HCT116 (cell line): ENCODE measurements around the gene SAT1. TPM values are rescaled to one million over a fixed set of nuclear protein-coding genes. Genes with fewer than 3 reads are reported as not detected.
A peak's percentile ranks its signal among the peaks of the same experiment; 100 is the strongest.

Experiments used
- ATAC-seq: fragments of 200-7000 bp; cut with Tn5 transposase; 2 replicates; pipeline ENCODE4 v1.9.1; 2020; ENCODE audit warnings: mild to moderate bottlenecking, moderate library complexity
- Bru-seq: library from RNA; stranded (reverse); fragments of 400-500 nt; gene quantifications from one replicate; lab custom pipeline; 2021; lab: Mats Ljungman, UMichigan
- BruChase-seq, 2 experiments: library from RNA; stranded (reverse); fragments of 400-500 nt; gene quantifications; one replicate each; lab custom pipeline; 2021; lab: Mats Ljungman, UMichigan
- BruUV-seq: library from RNA; stranded (reverse); fragments of 400-500 nt; replicated peaks from 2 replicates; lab custom pipeline; 2021; lab: Mats Ljungman, UMichigan
- CTCF ChIA-PET: fragments of 300-600 bp; sonication (Branson Sonifier 250); formaldehyde crosslinking; loops from one replicate; lab custom pipeline; 2021; ENCODE audit warnings: antibody characterized with exemption; lab: Charles Lee
- POLR2A ChIA-PET: fragments of 300-600, 350-600 bp; sonication (Branson Sonifier 250); formaldehyde crosslinking; loops from one replicate; lab custom pipeline; 2021; ENCODE audit warnings: antibody characterized with exemption; lab: Charles Lee
- RAD21 ChIA-PET, 2 experiments: fragments of 300-600 bp; sonication (Branson Sonifier 250); formaldehyde crosslinking; loops; one replicate each; lab custom pipeline; 2023; ENCODE audit warnings: low total read pairs in 2 of 2; ENCODE audit not compliant: uncharacterized antibody in 2 of 2, unreplicated experiment in 2 of 2, low non-redundant PET in 1 of 2; lab: Charles Lee
- DNase-seq: peaks from one replicate; pipeline ENCODE4 v3.0.0-alpha.2; 2010; ENCODE audit warnings: low read depth, low spot score
- H2AFZ ChIP-seq: fragments of 200-600 bp; shearing (Covaris generic), sonication (generic); 2 replicates; pipeline ENCODE4 v1.6.1; 2017; ENCODE audit warnings: low read depth, mixed run types, mixed read lengths, antibody characterized with exemption, low read length; ENCODE audit not compliant: poor library complexity, severe bottlenecking
- H3K27ac ChIP-seq: 2 replicates; pipeline ENCODE4 v1.5.1; 2012; ENCODE audit warnings: low read depth, low read length
- H3K27me3 ChIP-seq: fragments of 200-600 bp; sonication (generic); 2 replicates; pipeline ENCODE4 v1.6.1; 2016; ENCODE audit warnings: mixed run types, low read length, mixed read lengths; ENCODE audit not compliant: insufficient read depth
- H3K36me3 ChIP-seq, 2 experiments: fragments of 200-500 bp in 1 of 2; fragments of 200-600 bp in 1 of 2; sonication (Bioruptor generic) in 1 of 2; sonication (generic) in 1 of 2; 2 replicates each; pipeline versions ENCODE4 v1.5.1 to v1.6.1; 2014 to 2016; ENCODE audit warnings: low read length in 2 of 2, inconsistent platforms in 1 of 2, mixed read lengths in 1 of 2, mixed run types in 1 of 2; ENCODE audit not compliant: insufficient read depth in 2 of 2, control insufficient read depth in 1 of 2
- H3K4me1 ChIP-seq, 2 experiments: fragments of 200-600 bp in 1 of 2; sonication (generic) in 1 of 2; 2 replicates each; pipeline versions ENCODE4 v1.5.1 to v1.6.1; 2012 to 2017; ENCODE audit warnings: low read length in 2 of 2, inconsistent platforms in 1 of 2, mild to moderate bottlenecking in 1 of 2, mixed read lengths in 1 of 2, mixed run types in 1 of 2, moderate library complexity in 1 of 2; ENCODE audit not compliant: insufficient read depth in 2 of 2, control insufficient read depth in 1 of 2
- H3K4me2 ChIP-seq: fragments of 200-600 bp; sonication (generic); 2 replicates; pipeline ENCODE4 v1.6.1; 2017; ENCODE audit warnings: mixed run types, low read length, mixed read lengths
- H3K4me3 ChIP-seq, 2 experiments: fragments of 200-600 bp in 1 of 2; sonication (generic) in 1 of 2; replicated peaks in 1 of 2; 2 replicates each; pipeline ENCODE4 v1.5.1; 2011 to 2016; ENCODE audit warnings: low read length in 2 of 2, control low read depth in 1 of 2, low read depth in 1 of 2, mild to moderate bottlenecking in 1 of 2, mixed read lengths in 1 of 2, mixed run types in 1 of 2
- H3K79me2 ChIP-seq: fragments of 200-600 bp; sonication (generic); 2 replicates; pipeline ENCODE4 v1.6.1; 2017; ENCODE audit warnings: mild to moderate bottlenecking, mixed run types, low read length, moderate library complexity, mixed read lengths; ENCODE audit not compliant: insufficient read depth
- H3K9ac ChIP-seq: fragments of 200-600 bp; sonication (generic); 2 replicates; pipeline ENCODE4 v1.6.1; 2016; ENCODE audit warnings: low read length, mixed read lengths
- H3K9me2 ChIP-seq: fragments of 200-600 bp; sonication (generic), shearing (Covaris generic); 2 replicates; pipeline ENCODE4 v1.6.1; 2017; ENCODE audit warnings: mixed run types, mild to moderate bottlenecking, moderate library complexity; ENCODE audit not compliant: insufficient read depth
- H3K9me3 ChIP-seq, 2 experiments: fragments of 200-500 bp in 1 of 2; fragments of 200-600 bp in 1 of 2; sonication (Bioruptor generic) in 1 of 2; sonication (generic) in 1 of 2; 2 replicates each; pipeline ENCODE4 v1.6.1; 2014 to 2017; ENCODE audit warnings: low read length in 2 of 2, mixed read lengths in 2 of 2, inconsistent platforms in 1 of 2, low read depth in 1 of 2, mild to moderate bottlenecking in 1 of 2, mixed run types in 1 of 2, moderate library complexity in 1 of 2; ENCODE audit not compliant: control insufficient read depth in 1 of 2, insufficient read depth in 1 of 2
- H4K20me1 ChIP-seq: fragments of 200-600 bp; sonication (generic), shearing (Covaris generic); 2 replicates; pipeline ENCODE4 v1.6.1; 2017; ENCODE audit warnings: mixed run types, mild to moderate bottlenecking, moderate library complexity; ENCODE audit not compliant: insufficient read depth
- EGR1 ChIP-seq: IDR thresholded peaks from 2 replicates; pipeline ENCODE4 v1.6.1; 2012; ENCODE audit warnings: low read depth
- FOSL1 ChIP-seq: IDR thresholded peaks from 2 replicates; pipeline ENCODE4 v1.6.1; 2012; ENCODE audit warnings: low read depth
- JUND ChIP-seq: IDR thresholded peaks from 2 replicates; pipeline ENCODE4 v1.6.1; 2012
- POLR2A ChIP-seq: IDR thresholded peaks from 2 replicates; pipeline ENCODE4 v1.7.0; 2011; ENCODE audit warnings: borderline replicate concordance; ENCODE audit not compliant: insufficient read depth, insufficient read length; ENCODE audit errors: extremely low read depth
- POLR2AphosphoS5 ChIP-seq: IDR thresholded peaks from 2 replicates; pipeline ENCODE4 v1.6.1; 2011; ENCODE audit warnings: mild to moderate bottlenecking, low read depth, low read length, moderate library complexity
- YY1 ChIP-seq: IDR thresholded peaks from 2 replicates; pipeline ENCODE4 v1.6.1; 2011; ENCODE audit warnings: low read length, low read depth, moderate library complexity, mild to moderate bottlenecking; ENCODE audit not compliant: insufficient replicate concordance; ENCODE audit errors: extremely low read depth
- ZNF274 ChIP-seq: fragments of 200-500 bp; sonication (Bioruptor generic); IDR thresholded peaks from 2 replicates; pipeline ENCODE4 v1.6.1; 2014; ENCODE audit warnings: mild to moderate bottlenecking, low read depth, low read length, inconsistent platforms
- intact Hi-C: fragments of 100-400 bp; cut with micrococcal nuclease; formaldehyde crosslinking; loops from 2 replicates; pipeline ENCODE4 v1.10.0; 2022
- long read RNA-seq: library from polyadenylated mRNA; unstranded; transcript quantifications from one replicate; pipeline ENCODE4 v2.0.0, GENCODE V29; 2021; ENCODE audit not compliant: unreplicated experiment
- polyA plus RNA-seq: library from polyadenylated mRNA; unstranded; fragments of >200 nt; gene quantifications from 2 replicates; pipeline ENCODE4 v1.2.1, GENCODE V29; 2012; ENCODE audit warnings: missing spikeins
- total RNA-seq: library from RNA; stranded (reverse); gene quantifications from one replicate; pipeline ENCODE4 v1.2.1, GENCODE V29; 2021; ENCODE audit not compliant: unreplicated experiment
- TF ChIP-seq, protein P1 (sequence below), 3 experiments: fragments of 200-600 bp in 1 of 3; sonication (generic) in 1 of 3; IDR thresholded peaks in 2 of 3; conservative IDR thresholded peaks in 1 of 3; 2 replicates each; pipeline ENCODE4 v1.5.1; 2012 to 2017; ENCODE audit warnings: low read depth in 2 of 3, low read length in 2 of 3, antibody characterized with exemption in 1 of 3, borderline replicate concordance in 1 of 3, control low read depth in 1 of 3, mild to moderate bottlenecking in 1 of 3, mixed read lengths in 1 of 3, mixed run types in 1 of 3, moderate library complexity in 1 of 3; ENCODE audit not compliant: insufficient read depth in 1 of 3

Gene SAT1
- total RNA-seq = 821 TPM
- polyA plus RNA-seq = 1,117 and 1,190 TPM in 2 replicates
- Bru-seq, nascent RNA = percentile 100 among the genes with signal in this experiment
- percentile 100 among the genes with signal in this experiment for BruChase-seq, experiment 1, labeled RNA remaining after a 6-hour chase
- BruChase-seq, experiment 2, labeled RNA remaining after a 2-hour chase = percentile 100 among the genes with signal in this experiment
- long read RNA-seq, transcript SAT1-204 (6 exons, 1,065 nt) = major isoform, 554 of 1,271 reads
- long read RNA-seq, transcript SAT1-202 (3 exons, 909 nt) = minor isoform, 24 of 1,271 reads
- long read RNA-seq, transcript SAT1-207 (3 exons, 1,033 nt) = minor isoform, 19 of 1,271 reads
- long read RNA-seq, transcript SAT1-209 (7 exons, 1,135 nt) = minor isoform, 60 of 1,271 reads
- long read RNA-seq, partial matches to known transcripts = 12 of 1,271 reads
- long read RNA-seq, other reads (novel, unspliced or antisense) = 594 of 1,271 reads

- Histone ChIP-seq H3K4me2 (peak within 1 kb of the TSS; percentile 86), H2AFZ (no peak within 1 kb of the TSS), H3K9me2 (no peaks in the 10 kb centered on the region), H4K20me1 (0 out of 2 replicates have a peak, but pooled peaks cover 6% of the 10 kb centered on the region), H3K9me3 (no peaks in the 10 kb centered on the region), H3K27me3 (no peaks in the 10 kb centered on the region), H3K4me3 (peak within 1 kb of the TSS; percentile 72 to 74), H3K4me1 (peaks cover 26 to 61% of the 10 kb centered on the region in 2 experiments), H3K79me2 (peaks cover 18% of the 10 kb centered on the region), H3K36me3 (peaks cover 7 to 17% of the 10 kb centered on the region in 2 experiments), H3K27ac (peak within 1 kb of the TSS; percentile 90), H3K9ac (peak within 1 kb of the TSS; percentile 84)
- ATAC-seq = peak; percentile 89
- intact Hi-C loops = loop anchor here (1.0 to 2.0 kb wide), 2 partner anchors 88 to 119 kb away; no protein-coding TSS in a partner anchor
- POLR2A ChIA-PET = interaction anchor here (0.6 to 7.7 kb wide), 23 partner anchors 10 to 271 kb away, joined by 3 to 75 read pairs (median 4); partner anchors contain the start of gene ACOT9
- CTCF ChIA-PET = interaction anchor here (0.6 to 3.2 kb wide), 2 partner anchors 26 to 119 kb away, joined by 3 to 36 read pairs; no protein-coding TSS in a partner anchor
- peak; percentile 86 for DNase-seq
- no TSS peak for BruUV-seq
- TF ChIP-seq, protein P1, sequence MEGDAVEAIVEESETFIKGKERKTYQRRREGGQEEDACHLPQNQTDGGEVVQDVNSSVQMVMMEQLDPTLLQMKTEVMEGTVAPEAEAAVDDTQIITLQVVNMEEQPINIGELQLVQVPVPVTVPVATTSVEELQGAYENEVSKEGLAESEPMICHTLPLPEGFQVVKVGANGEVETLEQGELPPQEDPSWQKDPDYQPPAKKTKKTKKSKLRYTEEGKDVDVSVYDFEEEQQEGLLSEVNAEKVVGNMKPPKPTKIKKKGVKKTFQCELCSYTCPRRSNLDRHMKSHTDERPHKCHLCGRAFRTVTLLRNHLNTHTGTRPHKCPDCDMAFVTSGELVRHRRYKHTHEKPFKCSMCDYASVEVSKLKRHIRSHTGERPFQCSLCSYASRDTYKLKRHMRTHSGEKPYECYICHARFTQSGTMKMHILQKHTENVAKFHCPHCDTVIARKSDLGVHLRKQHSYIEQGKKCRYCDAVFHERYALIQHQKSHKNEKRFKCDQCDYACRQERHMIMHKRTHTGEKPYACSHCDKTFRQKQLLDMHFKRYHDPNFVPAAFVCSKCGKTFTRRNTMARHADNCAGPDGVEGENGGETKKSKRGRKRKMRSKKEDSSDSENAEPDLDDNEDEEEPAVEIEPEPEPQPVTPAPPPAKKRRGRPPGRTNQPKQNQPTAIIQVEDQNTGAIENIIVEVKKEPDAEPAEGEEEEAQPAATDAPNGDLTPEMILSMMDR (IDR thresholded peaks at IDR 0.05 in 2 of 3, conservative IDR thresholded peaks at IDR 0.05 in 1 of 3; ENCODE audit: borderline replicate concordance in 1 of 3, insufficient read depth in 1 of 3, low read depth in 2 of 3, low read length in 2 of 3) = peak in 2 of 3 experiments; percentile 57 to 66; a peak in 4 of 6 replicates
- TF ChIP-seq POLR2A (peak; percentile 98), YY1 (peak; percentile 19), EGR1 (no peak), ZNF274 (no peak), POLR2AphosphoS5 (peak; percentile 99), FOSL1 (no peak), JUND (no peak)
- RAD21 ChIA-PET = interaction anchor here in 1 of 2 experiments (1.4 kb wide), 1 partner anchor 119 kb away, joined by 5 read pairs; no protein-coding TSS in a partner anchor
These were observed at the start of gene SAT1 for GRCh38 chrX:23782863-23783588. SAT1 (plus strand) TSS chrX:23783173; CDS start chrX:23783352, 179 bp downstream.
